Activated B cell treated with CpG ODN at 0.5 μM for 24 hours (primary cell): Measurements from ENCODE around the gene CAMK2G. TPM values are rescaled to one million over a fixed set of nuclear protein-coding genes. Genes with fewer than 3 reads are reported as not detected.

Experiments used
- ATAC-seq: fragments of 200-7000 bp; cut with Tn5 transposase; one replicate; pipeline ENCODE4 v1.10.0; 2021; ENCODE audit warnings: low read depth, mild to moderate bottlenecking, moderate library complexity
- CTCF ChIA-PET: fragments of 350-600 bp; sonication (Branson Sonifier 250); formaldehyde crosslinking; loops from one replicate; lab custom pipeline; 2021; ENCODE audit warnings: antibody characterized with exemption; lab: Charles Lee
- POLR2A ChIA-PET: fragments of 350-600 bp; sonication (Branson Sonifier 250); formaldehyde crosslinking; loops from one replicate; lab custom pipeline; 2021; ENCODE audit warnings: antibody characterized with exemption; lab: Charles Lee
- DNase-seq: peaks from one replicate; pipeline ENCODE4 v3.0.0; 2022
- H3K27ac Mint-ChIP-seq: one replicate; pipeline ENCODE4 v1.8.0; 2020; ENCODE audit warnings: mixed read lengths
- H3K27me3 Mint-ChIP-seq: one replicate; pipeline ENCODE4 v1.8.0; 2021; ENCODE audit warnings: mixed read lengths
- H3K36me3 Mint-ChIP-seq: one replicate; pipeline ENCODE4 v1.8.0; 2021; ENCODE audit warnings: low read depth, mixed read lengths
- H3K4me1 Mint-ChIP-seq: one replicate; pipeline ENCODE4 v1.8.0; 2021; ENCODE audit warnings: mixed read lengths
- H3K4me3 Mint-ChIP-seq: one replicate; pipeline ENCODE4 v1.8.0; 2020; ENCODE audit warnings: mild to moderate bottlenecking, mixed read lengths
- H3K9me3 Mint-ChIP-seq: one replicate; pipeline ENCODE4 v1.8.0; 2020; ENCODE audit warnings: mixed read lengths
- CTCF ChIP-seq: fragments of 200-600 bp; IDR thresholded peaks from one replicate; pipeline ENCODE4 v1.8.0; 2022; ENCODE audit warnings: antibody characterized with exemption, mild to moderate bottlenecking
- intact Hi-C: fragments of 100-400 bp; cut with micrococcal nuclease; formaldehyde crosslinking; loops from one replicate; pipeline ENCODE4 v1.15.1; 2024
- total RNA-seq: library from RNA; stranded (reverse); gene quantifications from 2 replicates; pipeline ENCODE4 v1.2.3, GENCODE V29; 2022

CAMK2G gene
- total RNA-seq, 1 donor from 2014 or later = 19.9 TPM

GRCh38 chr10:73873142-73873837 is 1.1 kb downstream of the CAMK2G start:
- peak overlapping the region; percentile 76 for H3K4me3 Mint-ChIP-seq
- H3K36me3 Mint-ChIP-seq = peaks cover 25% of the 10 kb centered on the region
- DNase-seq (no peak), ATAC-seq (no peak)
- no peaks in the 10 kb centered on the region for H3K9me3 Mint-ChIP-seq
- TF ChIP-seq CTCF = no peak
- peaks cover 33% of the 10 kb centered on the region for H3K4me1 Mint-ChIP-seq
- no peaks in the 10 kb centered on the region for H3K27me3 Mint-ChIP-seq
- intact Hi-C loops = loop anchor here (10.0 kb wide), 1 partner anchor 952 kb away; the partner anchor contains the start of gene KAT6B
- ChIA-PET POLR2A (interaction anchor here (0.5 to 2.4 kb wide), 3 partner anchors 101 to 386 kb away, joined by 5 to 13 read pairs (median 10); partner anchors contain the start of genes ADK and AP3M1), CTCF (interaction anchor here (0.9 kb wide), 1 partner anchor 67 kb away, joined by 3 read pairs; no protein-coding TSS in a partner anchor)
- no peak overlapping the region for H3K27ac Mint-ChIP-seq

GRCh38 chr10:73872190-73872710 is 2.1 kb downstream of the CAMK2G start:
- ATAC-seq (no peak), DNase-seq (no peak)
- intact Hi-C loops = loop anchor here (10.0 kb wide), 1 partner anchor 953 kb away; the partner anchor contains the start of gene KAT6B
- Mint-ChIP-seq H3K4me3 (peak overlapping the region; percentile 76), H3K4me1 (peaks cover 39% of the 10 kb centered on the region), H3K36me3 (peaks cover 25% of the 10 kb centered on the region), H3K9me3 (no peaks in the 10 kb centered on the region), H3K27ac (no peak overlapping the region), H3K27me3 (no peaks in the 10 kb centered on the region)
- POLR2A ChIA-PET = no interaction called here
- no peak for TF ChIP-seq CTCF
- CTCF ChIA-PET = interaction anchor here (1.3 kb wide), 1 partner anchor 22 kb away, joined by 4 read pairs; no protein-coding TSS in a partner anchor

GRCh38 chr10:73871295-73872189 is 2.8 kb downstream of the CAMK2G start:
- Mint-ChIP-seq H3K4me1 (peaks cover 43% of the 10 kb centered on the region), H3K4me3 (peak overlapping the region; percentile 55), H3K36me3 (peaks cover 25% of the 10 kb centered on the region), H3K27ac (peak overlapping the region; percentile 46), H3K27me3 (no peaks in the 10 kb centered on the region), H3K9me3 (no peaks in the 10 kb centered on the region)
- no peak for TF ChIP-seq CTCF
- ChIA-PET CTCF (interaction anchor here (1.3 kb wide), 1 partner anchor 22 kb away, joined by 4 read pairs; no protein-coding TSS in a partner anchor), POLR2A (no interaction called here)
- ATAC-seq = no peak
- DNase-seq = no peak
- intact Hi-C loops = loop anchor here (10.0 kb wide), 1 partner anchor 953 kb away; the partner anchor contains the start of gene KAT6B

- Mint-ChIP-seq H3K9me3 (no peaks in the 10 kb centered on the region), H3K4me1 (peaks cover 60% of the 10 kb centered on the region), H3K4me3 (no peak overlapping the region), H3K27me3 (no peaks in the 10 kb centered on the region), H3K36me3 (peaks cover 25% of the 10 kb centered on the region), H3K27ac (peak overlapping the region; percentile 30)
- CTCF ChIA-PET = no interaction called here
- TF ChIP-seq CTCF = no peak
- ATAC-seq (no peak), DNase-seq (no peak)
- intact Hi-C loops = no loop called here
- POLR2A ChIA-PET = no interaction called here
These were observed 5.6 kb downstream of the CAMK2G start for GRCh38 chr10:73868655-73869195.
